HG02943 (cell line): ENCODE measurements around the gene RAP1GAP.

Experiments used
- ATAC-seq: cut with Tn5 transposase; IDR thresholded peaks from one replicate; pipeline ENCODE4 v1.9.1; 2021; ENCODE audit warnings: mild to moderate bottlenecking, low read depth, moderate library complexity; ENCODE audit not compliant: unreplicated experiment

Gene RAP1GAP

DNA sequence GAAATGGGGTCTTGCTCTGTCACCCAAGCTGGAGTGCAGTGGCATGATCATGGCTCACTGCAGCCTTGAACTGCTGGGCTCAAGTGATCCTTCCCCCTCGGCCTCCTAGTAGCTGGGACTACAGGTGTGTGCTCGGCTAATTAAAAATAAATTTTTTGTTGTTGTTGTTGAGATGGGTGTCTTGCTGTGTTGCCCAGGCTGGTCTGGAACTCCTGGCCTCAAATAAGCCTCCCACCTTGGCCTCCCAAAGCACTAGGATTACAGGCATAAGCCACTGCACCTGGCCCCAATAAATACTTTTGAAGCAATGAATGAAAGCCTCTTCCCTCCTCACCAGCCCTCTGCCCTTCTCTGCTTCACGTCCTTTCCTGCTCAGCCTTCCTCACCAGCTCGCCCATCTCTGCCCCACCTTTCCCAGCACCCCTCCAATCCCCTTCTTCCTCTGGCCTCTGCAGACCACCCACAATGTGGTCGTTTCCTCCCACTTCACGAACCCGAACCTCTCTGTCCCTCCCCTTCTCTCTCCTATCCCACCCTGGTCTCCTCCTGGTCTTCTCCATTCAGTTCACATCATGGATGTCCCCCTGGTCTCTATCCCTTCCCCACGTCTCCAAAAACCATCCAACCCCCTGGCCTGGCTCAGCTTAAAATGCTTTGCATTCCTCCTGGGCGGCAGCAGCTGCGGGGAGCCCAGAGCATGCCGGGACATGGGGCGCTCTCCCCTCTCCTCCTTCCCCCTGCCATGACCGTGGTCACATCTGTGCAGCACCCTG, 38.4 kb downstream of the RAP1GAP start:
- no peak for ATAC-seq

DNA sequence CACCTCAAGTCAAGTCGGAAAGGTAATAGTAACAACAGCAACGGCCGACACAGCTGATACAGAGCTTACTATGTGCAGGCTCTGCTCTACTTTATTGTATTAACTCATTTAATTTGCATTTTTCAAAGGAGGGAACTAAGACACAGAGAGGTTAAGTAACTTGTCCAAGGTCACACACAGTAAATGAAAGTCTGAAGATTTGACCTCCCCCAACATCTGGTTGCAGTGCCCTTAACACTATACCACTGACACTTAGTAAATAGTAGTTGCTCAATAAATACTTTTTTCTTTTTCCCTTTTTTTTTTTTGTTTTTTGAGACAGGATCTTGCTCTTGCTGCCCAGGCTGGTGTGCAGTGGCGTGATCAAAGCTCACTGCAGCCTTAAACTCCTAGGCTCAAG, 39.2 kb downstream of the RAP1GAP start:
- no peak for ATAC-seq

DNA sequence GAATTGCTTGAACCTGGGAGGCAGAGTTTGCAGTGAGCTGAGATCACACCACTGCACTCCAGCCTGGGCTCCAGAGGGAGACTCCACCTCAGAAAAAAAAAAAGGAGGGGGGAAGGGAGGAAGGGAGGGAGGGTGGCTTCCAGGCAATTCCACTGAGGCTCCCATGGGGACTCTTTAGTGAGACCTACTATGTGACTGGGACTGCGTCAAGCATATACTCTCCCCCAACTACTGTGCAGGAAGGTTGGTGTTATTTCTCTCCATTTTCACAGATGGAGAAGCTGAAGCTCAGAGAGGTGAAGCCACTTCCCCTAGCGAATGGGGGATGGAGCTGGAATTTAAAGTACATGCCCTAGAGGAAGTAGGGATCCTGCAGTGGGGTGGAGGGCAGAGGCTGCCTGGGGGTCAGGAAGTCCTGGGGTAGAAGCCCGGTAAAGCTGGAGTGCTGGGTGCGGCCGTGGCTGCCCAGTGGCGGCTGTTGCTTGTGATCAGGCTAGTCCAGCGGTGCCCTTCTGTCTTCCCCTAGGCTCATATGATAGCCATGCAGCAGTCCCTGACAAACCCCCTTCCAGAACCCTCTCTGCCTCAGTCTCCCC, 40.3 kb downstream of the RAP1GAP start:
- no peak for ATAC-seq

DNA sequence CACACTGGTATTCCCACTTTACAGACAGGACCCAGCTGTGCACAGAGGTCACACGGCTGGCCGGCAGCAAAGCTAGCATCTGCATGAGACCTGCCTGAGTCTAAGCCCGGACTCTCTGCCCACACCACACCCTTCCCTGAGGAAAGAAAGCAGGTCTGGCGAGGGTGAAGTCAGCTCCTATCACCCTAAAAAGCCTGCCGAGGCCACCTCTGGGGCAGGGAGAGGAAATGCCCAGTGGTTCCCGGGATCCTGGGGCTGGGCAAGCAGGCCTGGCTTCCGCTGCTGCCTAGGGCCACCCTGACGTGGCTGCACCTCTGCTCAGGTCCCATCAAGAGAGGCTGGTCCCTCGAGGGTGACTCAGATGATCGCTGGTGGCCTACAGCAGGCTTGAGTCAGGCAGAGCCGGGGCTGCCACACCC, 42.2 kb downstream of the RAP1GAP start:
- ATAC-seq, result no peak

DNA sequence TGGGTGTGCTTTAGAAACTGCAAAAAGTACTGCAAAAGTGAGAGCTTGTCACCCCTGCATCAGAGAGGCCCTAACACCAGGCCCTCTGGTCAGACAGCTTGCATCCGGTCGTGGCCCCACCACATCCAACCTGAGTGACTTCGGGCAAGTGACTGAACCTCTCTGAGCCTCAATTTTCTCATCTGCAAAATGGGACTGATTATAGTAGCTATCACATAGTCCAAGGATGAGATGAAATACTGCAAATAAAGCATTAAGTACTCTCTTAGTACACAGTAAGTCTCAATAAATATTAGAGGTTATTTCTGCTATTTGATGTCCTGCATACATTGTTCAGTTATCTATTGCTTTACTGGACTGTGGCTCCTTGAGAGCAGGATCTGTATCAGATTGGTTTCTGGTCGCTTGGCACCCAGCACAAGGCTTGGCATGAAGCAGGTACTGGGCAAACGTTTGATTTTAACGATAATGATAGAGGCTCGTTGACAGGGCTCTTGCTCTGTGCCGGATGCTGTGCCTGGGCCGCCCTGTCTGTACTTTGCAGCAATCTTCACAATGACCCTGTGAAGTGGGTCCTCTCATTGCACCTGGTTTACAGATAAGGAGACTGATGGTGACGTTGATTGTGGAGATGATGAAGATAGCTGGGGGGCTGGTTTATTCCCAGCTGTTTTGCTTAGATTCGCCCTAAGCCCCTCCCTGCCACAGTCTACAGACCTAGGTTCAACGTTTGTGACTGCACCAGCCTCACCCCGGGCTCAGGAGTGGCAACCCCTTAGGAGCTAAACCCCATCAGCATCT, 43.6 kb downstream of the RAP1GAP start:
- ATAC-seq, result no peak

DNA sequence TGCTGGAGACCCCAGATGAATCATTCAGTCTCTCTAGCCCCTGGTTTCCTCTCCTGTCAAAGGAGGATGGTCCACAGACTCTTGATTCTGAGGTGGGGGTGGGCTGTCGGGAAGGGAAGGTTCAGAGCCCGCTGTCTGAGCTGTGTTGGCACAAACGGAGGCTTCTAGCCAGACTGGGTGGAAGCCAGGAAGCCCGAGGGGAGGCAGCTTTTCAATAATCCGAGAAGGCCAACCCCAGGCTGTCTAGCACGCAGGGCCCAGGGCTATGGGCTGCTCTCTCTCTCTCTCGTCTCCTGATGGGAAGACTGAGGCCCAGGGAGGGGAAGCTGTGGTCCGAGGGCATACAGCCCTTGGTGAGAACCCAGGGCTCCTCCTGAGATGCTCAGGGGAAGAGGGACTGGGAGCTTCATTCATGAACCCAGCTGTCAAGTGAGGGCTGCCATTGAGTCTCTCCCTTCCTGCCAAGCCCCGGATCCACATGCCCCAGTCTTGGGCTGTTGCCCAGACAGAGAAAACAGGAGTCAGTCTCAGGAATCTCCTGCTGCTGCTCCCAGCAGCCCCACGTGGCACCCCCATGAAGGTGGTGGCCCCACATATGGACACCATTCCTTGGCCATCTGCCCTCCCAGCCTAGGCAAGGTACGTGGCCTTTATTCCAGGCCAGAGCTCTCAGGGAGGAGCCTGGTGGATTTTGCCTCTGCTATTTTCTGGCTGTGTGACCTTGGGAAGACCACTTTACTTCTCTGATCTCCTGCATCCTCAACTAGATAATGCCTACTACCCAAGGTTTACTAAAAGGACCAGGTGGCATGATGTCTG, 44.4 kb downstream of the RAP1GAP start:
- ATAC-seq, result no peak

DNA sequence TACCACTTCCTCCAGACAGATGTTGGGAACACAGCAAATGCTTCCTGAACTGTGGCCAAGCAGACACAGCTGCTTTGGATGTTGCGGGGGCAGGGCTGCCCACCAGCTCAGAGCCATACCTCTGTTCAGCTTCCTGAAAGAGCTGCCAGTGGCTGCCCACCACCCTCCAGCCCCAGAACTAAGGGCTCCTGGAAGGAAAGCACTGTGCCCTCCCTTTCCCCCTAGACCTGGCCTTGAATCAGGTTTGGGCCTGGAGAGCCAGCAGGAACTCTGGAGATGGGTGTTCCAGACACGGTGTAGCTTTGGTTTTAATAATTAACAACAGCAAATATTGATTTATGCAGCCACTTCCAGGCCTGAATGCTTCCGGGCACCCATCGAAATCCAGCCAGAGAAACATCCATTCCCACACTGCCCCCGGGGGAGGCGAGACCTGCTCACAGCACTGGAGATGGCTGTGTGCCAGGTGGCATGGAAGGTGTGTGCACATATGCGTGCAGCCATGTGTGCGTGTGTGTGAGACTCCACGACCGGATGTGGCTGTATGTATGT, 45.7 kb downstream of the RAP1GAP start:
- ATAC-seq, result no peak

DNA sequence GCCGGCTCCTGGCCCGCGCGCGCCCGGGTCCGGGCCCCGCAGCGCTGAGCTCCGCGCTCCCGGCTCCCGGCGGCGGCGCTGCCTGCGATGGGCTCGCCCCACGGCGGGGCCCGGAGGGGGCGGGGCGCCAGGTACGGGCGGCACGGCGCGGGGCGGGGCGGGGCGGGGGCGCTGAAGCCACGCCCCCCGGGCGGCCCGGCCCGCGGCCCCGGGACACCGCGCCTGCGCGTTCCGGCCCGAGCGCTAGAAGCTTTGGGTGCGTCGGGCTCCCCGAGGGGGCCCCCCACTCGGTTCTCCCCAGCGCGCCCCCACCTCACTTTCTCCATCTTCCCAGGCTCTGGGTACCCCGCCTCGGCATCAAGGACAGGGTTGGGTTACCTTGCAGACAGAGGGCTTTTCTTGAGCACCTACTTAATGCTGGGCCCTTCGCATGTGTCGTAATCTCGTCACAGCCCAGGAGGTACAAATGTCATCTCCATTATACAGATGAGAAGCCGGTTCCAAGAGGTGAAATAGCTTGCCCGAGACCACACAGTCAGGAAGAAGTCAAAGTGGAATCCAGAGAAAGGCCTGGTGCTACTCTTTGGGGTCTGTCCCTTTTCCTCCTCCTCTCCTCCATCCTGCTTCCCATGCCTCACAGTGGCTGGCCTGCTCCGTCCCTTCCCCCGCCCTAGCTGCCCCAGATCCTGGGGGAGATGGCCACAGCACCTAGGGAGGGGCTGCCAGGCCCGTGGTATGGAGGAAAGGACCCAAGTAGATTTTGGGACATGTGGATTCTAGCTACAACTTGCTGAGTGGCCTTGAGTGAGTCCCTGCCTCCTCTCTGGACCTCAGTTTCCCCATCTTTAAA, 46.5 kb downstream of the RAP1GAP start:
- no peak for ATAC-seq

DNA sequence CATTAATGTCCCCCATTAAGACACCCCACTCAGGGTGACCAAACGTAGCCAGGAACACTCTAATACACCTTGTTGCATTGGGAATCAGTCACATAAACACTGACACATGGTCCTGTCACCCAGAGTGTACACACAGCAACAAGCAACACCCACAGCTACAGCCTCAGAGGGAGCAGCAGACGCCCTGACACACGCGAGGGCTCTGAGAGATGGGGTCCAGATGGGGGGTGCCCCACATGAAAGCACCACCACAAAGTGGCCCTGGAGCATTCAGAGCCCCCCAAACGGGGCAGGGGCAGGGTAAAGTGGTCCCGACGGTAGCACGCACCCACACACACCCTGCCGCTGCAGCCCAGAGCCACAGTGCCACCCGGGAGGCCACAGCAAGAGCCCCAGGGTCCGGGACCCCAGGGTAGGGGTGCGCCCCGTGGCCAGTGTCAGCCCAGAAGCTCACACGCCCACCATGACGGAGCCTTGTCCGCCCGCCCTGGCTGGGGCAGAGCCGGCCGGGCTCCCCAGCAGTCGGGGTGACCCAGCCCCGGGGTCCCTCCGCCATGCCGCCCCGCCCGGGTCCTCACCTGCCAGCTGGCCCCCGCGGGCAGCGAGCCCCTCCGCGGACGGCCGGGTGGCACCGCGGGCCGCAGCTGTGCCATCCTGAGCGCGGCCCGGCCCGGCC, 47.3 kb downstream of the RAP1GAP start:
- no peak for ATAC-seq

DNA sequence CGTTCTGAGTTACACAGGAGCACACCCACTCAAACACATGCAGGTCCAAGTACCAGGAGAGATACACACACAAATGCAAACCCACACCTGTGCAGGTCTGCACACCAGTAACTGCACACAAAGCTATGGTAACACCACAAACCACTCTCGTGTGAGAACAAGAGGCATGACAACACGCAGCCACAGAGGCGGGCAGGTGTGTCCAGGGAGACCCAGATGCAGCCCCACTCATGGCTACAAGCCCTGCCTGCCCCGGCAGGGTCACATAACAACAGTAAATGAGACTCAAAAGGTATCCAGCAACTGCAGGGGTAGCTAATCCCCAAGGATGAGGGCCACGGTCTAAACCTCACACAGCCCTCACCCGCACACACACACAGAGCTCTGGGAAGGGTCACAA, 48.1 kb downstream of the RAP1GAP start:
- ATAC-seq, result no peak

DNA sequence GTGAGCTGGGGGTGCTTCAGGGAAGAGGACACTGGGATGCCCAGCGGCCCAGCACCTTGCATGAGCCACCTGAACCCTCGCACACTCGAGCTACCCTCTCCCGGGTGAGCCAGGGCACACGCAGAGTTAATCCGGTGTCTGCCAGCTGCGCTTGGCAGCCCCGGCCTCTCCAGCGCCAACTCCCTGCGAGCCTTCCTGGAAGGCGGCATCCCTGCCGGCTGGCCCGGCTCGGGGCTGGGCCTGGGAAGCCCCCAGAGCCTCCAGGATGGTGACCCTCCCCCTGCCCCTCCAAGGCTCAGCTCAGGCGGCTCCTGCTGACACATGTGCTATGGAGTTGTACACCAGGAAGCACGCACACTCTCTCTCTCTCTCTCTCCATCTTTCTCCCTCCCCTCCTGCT, 48.7 kb downstream of the RAP1GAP start:
- no peak for ATAC-seq

DNA sequence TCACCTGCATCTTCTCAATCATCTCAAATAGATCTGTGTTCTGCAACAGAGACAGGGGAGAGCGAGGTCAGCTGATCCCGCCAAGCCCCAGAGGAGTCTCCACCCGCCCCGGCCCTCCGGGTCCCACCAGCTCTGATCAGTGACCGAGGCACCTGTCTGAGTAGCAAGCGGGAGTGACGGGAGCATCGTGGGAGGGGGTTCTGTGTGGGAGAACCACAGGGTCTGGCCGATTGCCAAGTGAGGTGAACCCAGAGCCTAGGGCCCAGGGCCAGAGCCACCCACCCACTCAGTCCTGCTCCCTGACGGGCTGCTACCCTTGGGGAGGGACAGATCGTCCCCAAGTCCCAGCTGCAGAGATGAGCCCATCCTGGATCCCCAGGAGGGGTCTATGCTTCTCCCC, 49.1 kb downstream of the RAP1GAP start:
- no peak for ATAC-seq

DNA sequence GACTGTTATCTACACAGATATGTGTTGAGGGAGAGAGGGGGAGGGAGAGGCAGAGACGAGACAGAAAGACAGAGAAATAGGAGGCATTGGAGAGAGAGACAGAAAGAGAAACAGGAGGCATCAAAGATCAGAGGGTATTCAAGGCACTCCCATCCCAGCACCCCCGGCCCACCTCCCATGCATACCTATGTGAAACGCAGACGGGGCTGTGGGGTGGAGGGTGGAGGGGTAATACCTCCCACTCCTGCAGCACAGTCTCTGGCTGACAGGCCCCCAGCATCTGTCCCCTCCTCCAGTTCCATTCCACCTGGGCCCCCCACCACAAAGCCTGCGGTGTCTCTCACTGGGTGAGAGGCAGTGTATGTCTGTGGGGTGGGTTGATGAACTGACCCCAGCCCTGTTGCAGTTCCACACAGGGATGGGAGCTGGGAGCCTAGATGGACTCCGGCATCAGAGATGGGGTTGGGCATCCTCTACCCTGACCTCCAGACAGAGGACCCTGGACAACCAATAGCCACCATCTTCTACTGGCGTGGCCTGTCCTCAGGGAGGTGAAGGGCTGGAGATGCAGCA, 49.7 kb downstream of the RAP1GAP start:
- no peak for ATAC-seq

DNA sequence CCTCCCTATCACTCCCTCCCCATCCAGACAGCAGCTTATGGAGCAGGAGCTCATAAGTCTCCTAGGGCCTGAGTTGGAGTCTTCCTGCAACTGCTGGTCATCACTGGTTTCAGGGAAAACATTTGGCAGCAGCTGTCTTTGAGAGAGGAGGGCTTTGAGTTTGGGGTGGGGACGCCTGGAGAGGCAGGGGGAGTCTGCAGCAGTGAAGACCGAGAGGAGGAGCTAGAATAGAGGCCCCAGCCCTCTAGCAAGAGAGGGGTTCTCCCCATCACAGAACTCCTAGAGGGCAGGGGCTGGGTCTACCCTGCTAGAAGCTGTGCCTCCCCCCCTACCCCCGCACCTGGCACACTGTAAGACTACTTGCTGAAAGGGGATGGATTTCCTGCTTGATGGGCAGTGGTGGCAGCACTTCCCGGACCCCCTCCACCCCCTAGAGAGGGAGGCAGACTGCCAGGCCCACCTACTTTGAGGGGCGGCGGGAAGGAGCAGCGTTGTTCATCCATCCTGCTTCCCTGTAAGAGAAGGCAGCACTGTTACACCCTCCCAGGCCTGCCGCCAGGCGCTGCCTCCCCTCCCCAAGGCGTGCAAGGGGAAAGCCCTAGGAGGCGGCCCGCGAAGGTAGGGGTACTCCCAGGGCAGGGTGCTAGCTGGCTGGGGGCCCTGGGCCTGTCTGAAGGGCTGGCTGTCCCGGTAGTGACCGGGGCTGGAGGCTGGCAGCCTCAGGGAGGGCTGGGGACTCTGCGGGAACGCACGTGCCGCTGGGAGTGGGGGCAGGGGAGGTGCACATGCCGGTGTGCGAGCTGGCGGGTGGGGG, 50.4 kb downstream of the RAP1GAP start:
- ATAC-seq, result no peak

DNA sequence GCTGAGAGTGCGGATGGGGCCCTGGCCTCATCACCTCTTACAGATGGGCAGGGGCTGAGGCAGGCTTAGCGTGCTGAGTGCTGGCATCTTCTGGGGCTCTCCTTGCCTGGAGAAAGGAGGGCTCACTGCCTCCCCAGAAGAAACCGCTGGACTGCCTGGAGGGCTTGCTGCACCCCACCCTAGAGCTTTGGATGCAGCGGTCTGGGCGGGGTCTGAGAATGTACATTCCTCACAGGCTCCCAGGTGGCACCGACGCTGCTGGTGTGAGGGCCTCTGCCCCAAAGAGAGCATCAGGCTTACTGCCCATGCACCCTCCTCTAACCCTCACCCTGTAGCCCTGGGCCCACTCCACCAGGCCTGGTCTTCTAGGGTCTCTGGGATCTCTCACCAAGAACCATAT, 51.1 kb downstream of the RAP1GAP start:
- no peak for ATAC-seq

DNA sequence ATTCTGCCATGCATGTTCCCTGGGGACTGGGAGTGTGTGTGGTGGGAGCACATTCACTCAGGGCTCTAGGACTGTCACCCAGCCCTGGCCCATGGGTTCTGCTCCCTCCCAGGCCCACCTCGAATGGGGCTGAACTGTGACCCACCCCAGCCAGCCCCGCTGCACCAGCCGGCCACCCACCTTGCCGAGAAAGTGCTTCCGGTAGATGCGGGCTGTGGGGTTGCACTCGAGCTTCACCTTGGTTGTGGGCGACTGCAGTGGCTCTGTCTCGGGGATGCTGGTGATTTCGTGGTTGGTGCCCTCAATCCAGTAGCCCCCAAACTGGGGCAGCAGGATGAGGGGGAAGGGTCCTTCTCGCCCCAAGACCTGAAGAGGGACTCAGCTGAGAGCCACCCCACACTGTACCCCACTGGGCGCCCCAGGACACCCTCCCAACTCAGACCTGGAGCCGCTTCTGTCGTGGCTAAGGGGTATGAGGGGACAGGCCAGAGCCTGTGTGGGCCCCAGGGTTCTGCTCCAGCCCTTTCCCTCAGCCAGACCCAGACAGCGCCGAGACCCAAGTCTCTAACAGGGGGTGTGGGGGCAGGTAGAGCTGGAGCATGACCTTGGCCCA, 51.9 kb downstream of the RAP1GAP start:
- ATAC-seq, result no peak

DNA sequence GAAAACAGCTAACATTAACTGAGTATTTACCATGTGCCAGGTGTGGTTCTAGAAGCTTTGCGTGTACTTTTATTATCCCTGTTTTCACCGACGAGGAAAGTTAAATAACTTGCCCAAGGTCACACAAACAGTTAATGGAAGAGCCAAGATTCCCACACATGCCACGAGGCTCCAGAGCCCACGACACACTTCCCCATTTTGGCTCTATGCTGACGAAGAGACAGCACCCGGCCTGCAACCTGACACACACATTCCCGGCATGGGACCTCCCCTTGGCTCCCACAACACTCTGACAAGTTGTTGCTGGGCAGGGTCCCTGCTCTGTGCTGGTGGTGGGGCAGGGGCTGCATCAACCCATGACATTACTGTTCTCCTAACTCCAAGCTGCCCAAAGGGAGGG, 52.8 kb downstream of the RAP1GAP start:
- no peak for ATAC-seq
